ENCODE results near the gene FOXB2.
"Not testable (repeated sequence)": the region's sequence is repeated elsewhere in the genome, so short reads cannot be mapped to it uniquely, and the experiment has no call there.

FOXB2 gene

DNA sequence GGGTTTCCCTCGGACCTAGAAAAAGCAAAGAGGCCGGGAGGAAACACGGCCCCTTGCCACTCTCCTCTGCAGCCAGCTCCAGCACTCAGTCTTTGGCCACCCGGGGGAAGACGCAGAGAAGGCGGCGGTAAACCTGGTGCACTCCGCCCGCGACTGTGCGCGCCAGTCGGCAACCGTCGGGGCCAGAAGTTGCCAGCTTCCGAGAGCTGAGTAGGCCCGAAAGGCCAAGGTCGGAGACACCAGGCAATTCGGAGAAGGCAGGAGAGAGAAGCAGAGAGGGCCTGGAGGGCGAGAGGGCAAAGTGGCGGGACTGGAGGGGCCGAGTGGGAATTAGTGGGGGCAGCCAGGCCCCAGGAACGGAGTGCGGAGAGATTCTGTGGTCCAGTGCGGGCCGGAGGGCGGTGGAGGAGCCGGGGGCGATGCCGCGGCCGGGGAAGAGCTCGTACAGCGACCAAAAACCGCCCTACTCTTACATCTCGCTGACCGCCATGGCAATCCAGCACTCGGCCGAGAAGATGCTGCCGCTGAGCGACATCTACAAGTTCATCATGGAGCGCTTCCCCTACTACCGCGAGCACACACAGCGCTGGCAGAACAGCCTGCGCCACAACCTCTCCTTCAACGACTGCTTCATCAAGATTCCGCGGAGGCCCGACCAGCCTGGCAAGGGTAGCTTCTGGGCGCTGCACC, at the start of gene FOXB2:
TSS of gene FOXB2 (plus strand) at position 420 of the 690 bp plus-strand sequence. CDS start at position 420, 0 bp downstream.
- DNase-seq (ENCODE audit: low spot score): no peak
- FAIRE-seq: no peak

DNA sequence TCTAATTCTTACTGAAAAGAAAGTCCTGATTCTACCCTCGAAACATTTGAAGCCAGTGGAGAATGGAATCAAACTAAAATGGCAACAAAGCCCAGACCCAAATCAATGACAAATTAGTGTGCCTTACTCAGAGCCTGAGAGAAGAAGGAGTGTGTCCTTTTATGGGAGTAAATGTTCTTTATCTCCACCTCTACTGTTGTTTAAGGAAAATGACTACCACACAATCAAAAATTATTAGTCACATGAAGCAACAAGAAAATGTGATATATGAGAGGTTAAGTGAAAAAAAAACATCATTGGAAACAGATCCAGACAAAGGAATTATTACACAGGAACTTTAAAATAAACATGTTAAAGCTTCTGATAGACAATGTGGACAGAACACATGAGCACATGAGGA, 49.7 kb upstream of the FOXB2 start:
- DNase-seq (ENCODE audit: low spot score) (no peak), FAIRE-seq (no peak)

DNA sequence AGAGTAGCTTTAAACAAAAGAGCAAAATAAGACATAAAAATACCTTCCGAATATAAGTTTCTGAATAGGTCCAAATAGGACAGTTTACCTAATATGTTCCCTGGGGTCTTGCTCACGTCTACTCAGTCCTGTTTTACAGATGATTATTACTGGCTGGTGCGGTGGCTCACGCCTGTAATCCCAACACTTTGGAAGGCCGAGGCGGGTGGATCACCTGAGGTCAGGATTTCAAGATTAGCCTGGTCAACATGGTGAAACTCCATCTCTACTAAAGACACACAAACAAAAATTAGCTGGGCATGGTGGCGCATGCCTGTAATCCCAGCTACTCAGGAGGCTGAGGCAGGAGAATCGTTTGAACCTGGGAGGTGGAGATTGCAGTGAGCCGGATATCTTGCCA, 40.6 kb upstream of the FOXB2 start:
- FAIRE-seq; DNase-seq (ENCODE audit: low spot score): not testable (repeated sequence)

DNA sequence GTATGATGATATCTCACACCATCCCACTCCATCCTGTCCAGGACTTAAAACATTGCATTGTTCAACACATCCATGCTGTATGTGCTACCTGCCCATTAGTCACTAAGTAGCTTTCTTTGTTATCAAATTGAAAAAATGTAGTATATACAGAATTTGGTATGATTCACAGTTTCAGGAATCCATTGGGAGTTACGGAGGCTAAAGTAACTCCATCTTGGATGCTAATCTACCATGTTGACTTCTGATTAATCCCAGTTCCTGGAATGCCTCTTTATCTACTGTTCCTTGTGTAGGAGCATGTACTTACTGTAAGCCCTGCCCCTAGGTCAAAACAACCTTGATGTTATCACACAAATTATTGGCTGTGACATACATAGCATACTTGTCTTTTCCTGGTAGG, 38.9 kb upstream of the FOXB2 start:
- no peak for FAIRE-seq
- no peak for DNase-seq (ENCODE audit: low spot score)

DNA sequence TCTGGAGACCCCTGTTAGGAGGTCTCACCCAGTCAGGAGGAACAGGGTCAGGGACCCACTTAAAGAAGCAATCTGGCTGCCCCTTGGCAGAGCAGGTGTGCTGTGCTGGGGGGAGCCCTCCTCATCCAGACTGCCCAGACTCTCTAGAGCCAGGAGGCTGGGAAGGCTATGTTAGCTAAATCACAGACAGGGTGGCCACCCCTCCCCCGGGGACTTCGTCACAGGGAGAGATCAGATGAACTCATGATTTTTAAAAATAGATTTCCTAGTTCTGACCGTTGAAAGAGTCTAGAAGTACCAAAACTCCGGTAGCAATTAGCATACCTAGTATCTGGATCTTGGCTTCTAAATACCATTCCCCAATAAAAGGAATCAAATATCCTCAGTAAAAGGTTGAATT, 35.0 kb upstream of the FOXB2 start:
- no peak for FAIRE-seq
- no peak for DNase-seq (ENCODE audit: low spot score)

DNA sequence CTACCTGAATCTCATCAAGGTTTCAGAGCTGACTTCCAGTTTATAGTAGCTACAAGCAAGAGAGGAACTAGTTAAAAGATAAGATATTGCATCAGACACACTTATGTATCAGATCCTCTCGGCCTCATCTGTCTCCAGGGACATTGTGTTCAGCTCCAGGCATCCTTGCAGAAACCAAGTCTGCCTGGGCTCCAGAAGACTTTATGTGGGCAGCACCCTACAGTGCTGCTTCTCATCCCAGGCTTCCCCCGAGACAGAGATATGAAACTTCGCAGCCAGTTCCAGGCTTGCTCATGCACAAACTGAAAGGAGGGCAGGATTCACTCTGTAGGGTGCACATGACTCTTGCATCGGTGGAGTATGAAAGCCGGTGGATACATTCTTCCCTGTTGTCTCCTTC, 33.9 kb upstream of the FOXB2 start:
- DNase-seq (ENCODE audit: low spot score): no peak
- FAIRE-seq: no peak

DNA sequence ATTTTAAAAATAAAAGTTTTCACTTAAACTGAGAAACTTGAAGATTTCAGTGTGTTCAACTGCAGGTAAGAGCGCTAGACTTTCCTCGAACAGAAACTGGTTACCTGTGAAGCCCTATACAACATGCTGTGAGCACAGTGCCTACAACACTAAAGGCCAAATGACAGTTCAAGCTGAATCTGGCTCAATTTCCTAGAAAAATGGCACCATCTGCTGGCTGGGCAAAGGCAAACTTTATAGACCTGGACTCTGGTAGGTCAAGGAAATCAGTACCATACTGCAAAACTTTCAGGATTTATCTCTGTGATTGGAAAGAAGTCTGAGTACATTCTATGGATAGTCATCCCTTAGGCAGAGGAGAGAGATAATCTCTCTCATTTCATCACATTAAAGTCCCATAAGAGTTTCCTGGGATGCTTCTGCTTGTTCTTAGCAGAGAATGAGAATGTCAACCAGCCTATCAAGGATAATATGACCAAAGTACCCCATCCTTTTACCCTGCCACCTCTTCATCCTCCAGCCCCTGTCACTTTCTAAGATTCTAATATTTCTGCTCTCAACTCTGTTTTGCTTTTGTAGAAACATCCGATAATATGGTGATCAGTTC, 31.8 kb upstream of the FOXB2 start:
- DNase-seq (ENCODE audit: low spot score) (peak; percentile 57), FAIRE-seq (no peak)

DNA sequence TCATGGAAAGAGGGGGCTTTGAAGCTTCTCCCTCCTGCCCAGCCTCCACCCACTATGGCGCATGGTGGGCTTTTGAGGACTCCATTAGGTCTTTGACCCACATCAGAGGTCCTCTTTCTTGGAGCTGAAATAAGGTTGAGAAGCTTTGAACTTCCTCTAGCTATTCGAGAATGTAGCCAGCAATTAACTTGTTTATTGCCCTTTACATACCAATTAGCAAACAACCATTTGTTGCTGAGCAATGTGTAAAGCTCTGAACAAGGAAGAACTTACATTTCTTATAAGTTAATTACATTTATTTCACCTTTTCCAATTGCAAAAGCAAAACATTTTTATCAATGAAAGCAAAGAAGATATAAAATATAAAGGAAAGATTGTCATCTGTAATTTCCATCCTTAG, 30.5 kb upstream of the FOXB2 start:
- FAIRE-seq: no peak
- DNase-seq (ENCODE audit: low spot score): no peak

DNA sequence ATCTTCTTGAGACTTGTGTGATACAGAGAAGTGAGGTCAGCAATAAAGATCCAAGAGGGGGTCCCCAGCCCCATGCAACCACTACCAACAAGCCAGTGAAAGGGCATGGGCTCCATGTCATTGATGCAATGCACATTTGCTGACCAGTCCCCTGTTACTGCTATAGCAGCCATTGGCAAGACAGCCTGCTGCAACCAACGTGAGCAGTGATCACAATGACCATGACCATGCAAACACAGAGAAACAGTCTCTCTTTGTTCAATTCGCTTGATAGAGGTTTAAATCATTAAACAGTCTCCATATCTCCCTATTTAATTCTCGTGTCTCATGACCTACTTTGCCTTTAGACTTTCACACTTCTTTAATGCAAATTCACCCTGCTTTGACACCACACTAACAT, 30.0 kb upstream of the FOXB2 start:
- no peak for FAIRE-seq
- no peak for DNase-seq (ENCODE audit: low spot score)

DNA sequence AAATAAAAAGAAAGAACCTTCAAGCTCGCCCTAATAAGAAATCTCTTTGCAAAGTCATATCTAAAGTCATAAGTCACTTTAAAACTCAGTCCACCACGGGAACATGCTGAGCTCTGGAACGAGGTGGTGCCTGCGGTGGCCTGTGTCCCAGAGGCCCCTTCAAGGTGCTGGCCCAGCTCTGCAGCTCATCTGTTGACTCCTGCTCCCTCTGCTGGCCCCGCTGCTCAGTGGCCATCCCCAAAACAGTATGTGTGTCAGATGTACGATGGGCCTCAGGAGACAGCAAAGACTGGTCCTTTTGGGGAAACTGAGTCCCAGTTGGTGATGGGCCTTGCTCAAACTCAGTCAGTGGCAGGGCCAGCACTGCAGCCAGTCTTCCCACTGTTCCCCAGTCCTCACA, 22.8 kb upstream of the FOXB2 start:
- DNase-seq (ENCODE audit: low spot score): peak; percentile 56
- peak; percentile 52 for FAIRE-seq

DNA sequence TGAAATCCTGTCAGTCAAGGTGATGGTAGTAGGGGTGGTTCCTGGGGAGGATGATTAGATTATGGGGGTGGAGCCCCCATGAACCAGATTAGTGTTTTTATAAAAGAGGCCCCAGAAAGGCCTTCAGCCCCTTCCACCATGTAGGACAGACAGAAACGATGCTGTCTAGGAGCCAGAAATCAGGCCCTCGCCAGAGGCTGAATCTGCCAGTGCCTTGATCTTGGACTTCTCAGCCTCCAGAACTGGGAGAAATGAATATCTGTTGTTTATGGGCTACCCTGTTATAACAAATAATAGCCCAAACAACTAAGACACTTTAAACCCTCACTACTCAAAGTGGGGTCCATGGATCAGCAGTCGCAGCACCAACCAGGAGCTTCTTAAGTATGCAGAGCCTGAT, 20.2 kb upstream of the FOXB2 start:
- FAIRE-seq: no peak

DNA sequence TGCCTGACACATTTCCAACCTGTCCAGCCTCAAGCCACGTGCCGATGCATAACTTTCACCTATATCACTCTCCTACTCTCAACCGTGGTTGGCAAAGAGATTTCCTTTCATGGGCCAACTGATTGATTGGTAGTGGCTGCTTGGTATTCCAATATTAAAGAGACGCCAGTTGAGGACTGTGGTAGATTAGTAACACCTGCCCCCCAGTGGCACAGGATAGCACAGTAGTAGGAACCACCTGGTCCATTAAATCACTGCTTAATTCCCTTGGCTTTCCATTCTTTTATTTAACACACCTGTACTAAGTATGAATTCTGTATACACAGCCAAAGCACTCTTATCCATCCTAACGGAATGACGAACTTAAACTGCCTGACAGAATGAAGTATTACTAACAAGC, 19.1 kb upstream of the FOXB2 start:
- no peak for DNase-seq (ENCODE audit: low spot score)

More for the DNA sequence above, 20.2 kb upstream of the FOXB2 start:
- no peak for DNase-seq (ENCODE audit: low spot score)

DNA sequence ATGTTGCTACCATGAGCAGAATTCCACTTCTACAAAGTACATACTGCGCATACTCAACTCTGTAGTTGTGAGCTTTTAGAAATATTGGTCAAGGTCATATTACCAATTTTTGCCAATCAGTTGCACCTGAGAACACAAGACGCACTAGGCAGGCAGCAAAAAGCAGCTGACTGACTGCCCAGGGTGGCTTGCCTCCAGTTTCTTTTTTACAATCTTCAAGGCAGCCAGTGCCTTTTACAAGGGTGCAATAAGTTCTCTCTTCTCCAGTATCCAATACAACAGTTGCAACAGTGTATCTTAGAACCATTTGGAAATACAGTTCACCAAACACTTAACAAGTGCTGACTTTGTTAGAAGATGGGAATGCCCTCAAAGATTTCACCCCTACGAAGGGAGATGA, 16.1 kb upstream of the FOXB2 start:
- FAIRE-seq (no peak), DNase-seq (ENCODE audit: low spot score) (no peak)

More for the DNA sequence above, 19.1 kb upstream of the FOXB2 start:
- FAIRE-seq: no peak

DNA sequence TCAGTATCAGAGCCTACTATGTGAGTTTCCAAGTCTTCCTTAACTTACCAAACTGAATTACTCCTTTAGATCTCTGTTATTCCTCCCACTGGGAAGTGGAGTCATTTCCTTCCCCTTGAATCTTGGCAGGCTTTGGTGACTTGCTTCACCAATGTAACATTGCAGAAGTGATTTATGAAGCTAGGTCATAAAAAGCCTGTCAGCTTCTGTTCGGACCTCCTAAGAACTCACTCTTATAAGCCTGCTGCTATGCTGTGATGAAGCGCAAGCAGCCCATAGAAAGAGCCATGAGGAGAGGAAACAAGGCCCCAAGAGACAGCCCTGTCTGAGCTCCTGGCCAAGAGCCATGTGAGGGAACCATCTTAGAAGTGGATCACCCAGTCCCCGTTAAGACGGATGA, 14.2 kb upstream of the FOXB2 start:
- FAIRE-seq: no peak

DNA sequence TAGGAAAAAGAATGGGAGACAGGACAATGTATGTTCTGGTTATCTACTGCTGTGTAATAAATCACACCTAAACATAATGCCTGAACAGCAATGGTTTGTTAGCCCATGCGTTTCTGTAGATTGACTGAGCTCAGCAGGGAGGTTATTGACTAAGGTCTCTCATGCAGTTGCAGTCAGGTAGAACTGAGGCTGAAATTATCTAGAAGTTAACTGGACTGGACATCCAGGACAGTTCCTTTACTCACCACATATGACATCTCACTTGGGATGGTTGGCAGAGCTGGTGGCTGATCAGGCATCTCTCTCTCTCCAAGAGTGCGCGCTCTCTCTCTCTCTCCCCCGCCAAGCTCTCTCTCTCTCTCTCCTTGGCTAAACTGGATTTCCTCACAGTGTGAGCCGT, 8.9 kb upstream of the FOXB2 start:
- no peak for FAIRE-seq
- no peak for DNase-seq (ENCODE audit: low spot score)

More for the DNA sequence above, 14.2 kb upstream of the FOXB2 start:
- no peak for DNase-seq (ENCODE audit: low spot score)

DNA sequence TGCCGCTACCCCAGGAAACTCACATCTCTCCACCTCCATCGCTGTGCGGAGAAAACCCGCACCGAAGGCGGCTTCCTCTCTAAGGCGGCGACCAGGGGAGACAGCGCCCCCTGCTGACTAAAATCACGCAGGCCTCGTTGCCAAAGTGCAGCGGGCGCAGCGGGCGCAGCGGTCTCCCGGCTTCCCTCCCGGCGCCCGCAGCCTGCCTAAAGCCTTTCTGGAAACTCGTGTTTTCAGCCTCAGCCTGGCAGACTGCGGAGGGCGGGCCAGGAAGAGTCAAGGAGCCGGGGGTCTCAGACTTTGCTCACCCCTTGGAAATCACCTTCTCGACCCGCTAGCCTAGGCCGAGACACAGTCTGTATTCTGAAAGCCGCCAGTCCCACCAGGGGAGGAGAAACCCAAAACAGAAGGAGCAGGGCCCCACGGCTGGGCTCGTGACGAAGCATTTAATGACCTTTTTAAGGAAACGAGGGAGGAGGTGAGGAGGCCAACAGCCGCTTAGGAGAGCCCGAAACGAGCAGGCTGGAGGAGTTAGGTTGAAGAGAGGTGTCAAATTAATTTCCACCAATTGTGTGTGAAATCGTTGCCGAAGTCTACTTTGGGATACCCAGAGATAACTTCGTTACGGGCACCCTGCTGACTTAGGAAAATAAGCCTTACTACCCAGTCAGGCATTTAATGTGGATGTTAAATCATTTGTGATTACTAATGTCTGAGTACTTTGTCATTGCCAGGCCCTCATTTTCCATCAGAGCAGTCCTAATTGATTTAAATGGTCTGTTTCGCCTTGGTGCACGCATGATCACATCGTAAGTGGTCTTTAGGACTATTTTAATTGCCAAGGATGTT, 7.3 kb upstream of the FOXB2 start:
- FAIRE-seq: no peak
- peak; percentile 23 for DNase-seq (ENCODE audit: low spot score)

DNA sequence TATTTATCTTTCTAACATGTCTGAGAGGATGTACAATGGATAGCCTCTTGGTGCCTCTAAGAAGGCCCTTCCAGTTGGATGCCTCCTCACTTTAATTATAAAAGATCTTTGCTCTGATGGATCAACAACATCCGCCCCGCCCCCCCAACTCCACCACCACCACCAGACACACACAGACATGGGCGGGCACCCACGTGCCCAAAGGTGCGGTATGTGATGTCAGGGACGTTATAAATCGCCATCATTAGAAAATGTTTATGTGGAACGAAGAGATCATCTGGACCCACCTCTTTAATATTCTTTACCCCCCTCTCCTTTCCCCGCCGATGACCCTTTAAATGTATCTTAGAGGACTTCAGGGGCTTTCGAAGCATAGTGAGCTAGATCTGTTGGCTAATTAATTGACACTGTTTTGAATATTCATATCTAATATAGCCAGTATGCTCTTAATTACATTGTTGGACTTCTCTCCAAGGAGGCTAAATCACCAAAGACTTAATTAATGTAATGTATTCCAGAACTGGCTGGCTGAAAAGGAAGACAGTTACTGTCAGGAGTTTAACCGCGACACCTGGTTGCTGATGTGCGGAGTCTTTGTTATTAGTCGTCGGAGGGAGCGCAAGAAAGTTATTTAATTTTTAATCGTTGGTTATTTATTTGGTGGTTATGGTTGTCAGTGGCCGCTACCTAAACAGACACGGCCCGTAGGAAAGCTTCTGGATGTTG, 6.1 kb upstream of the FOXB2 start:
- DNase-seq (ENCODE audit: low spot score) (no peak), FAIRE-seq (no peak)

DNA sequence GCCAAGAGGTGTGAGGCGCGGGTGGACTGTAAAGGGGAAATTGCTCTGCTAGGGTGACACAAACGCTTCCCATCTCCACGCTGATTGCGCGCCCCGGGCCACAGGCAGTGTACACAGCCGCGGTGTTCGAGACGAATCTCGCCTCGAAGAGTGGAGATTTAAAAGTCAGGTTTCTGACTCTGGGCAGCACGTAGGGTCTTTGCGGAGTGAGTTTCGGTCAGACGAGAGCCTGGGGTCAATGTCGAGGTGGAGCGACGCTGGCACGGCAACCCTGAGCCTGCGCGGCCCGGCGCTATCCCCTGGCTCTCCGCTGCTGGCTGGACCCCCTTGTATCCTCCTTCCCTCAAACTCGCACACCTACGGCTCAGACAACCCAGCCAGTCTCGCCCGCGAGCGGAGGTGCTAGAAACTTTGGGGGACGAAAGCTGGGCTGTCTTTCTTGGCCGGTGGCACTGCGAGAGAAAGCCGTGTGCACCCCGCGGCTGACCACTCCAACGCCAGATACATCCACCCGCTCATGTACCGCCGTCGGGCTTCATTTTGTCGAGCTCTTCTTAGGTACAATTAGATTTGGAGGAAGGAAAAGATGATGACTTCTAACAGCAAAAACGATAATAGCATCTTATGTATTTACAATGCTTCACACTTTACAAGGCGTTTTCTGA, 5.4 kb upstream of the FOXB2 start:
- FAIRE-seq (no peak), DNase-seq (ENCODE audit: low spot score) (no peak)

DNA sequence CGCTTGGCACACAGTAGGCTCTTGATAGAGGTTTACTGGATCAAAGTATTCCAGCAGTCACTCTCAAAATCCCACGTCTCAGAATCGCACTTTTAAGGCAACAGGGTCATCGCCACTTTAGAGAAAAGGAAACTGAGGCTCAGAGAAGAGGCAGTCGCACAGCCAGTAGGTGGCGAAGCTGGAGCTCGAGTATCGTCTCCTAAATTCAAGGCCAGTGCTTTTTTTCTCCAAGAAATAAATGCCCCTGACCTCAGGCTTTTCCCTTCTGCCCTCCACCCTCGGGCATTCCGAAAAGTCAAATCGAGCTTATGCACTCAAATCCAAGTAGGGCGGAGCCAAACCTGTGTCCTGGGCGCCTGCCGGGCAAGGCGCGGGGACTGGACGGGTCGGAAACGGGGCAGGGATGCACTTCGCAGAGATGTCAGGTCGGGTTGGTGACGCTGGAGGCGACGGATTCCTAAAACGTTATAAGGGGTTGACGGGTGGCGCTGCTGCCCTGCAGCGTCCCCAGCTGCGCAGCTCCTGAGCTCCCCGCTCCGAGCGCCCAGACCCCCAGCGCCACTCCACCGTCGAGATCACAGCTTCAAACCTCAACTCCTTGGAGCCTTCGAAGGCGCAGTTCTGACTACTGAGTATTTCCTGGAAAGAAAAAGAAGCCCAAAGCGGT, 4.7 kb upstream of the FOXB2 start:
- DNase-seq (ENCODE audit: low spot score) (no peak), FAIRE-seq (no peak)

DNA sequence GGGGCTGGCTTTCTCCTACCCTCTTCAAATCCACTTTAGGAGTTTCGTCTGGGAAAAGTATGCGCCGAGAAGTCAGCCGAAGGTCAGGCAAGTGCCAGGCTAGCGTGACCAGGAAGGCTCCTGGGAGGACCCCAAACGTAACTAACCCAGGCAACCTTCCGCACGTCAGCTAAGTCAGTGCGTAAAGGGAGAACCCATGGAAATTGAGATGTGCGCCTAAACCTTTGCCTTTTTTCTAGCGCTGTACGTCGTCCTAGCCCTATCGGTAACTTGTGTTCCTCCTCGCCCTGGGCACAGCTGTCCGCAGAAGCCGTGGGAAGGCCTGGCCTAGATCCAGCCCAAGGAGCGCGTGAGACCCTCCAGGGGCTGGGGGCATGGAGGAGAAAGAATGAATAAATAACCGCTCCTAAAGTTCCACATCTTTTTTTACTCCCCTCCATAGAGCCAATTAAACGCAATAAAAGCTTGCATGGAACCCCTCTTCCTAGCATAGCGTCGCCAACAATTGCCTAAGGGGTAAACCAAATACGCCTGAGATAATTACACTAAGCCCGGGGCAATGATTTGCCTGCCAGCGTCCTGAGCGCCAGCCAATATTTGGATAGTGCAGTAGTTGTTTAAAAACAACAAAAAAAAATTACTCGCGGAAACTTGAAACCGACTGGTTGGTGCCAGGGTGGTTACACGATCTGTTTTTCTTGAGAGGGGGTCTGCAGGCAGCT, 4.0 kb upstream of the FOXB2 start:
- FAIRE-seq (no peak), DNase-seq (ENCODE audit: low spot score) (no peak)

All from urothelium cell line (cell line).